HepG2 (cell line): ENCODE results near the gene AMPD2. TPM values are rescaled to one million over a fixed set of nuclear protein-coding genes. Genes with fewer than 3 reads are reported as not detected.
A peak's percentile ranks its signal among the peaks of the same experiment; 100 is the strongest.

Experiments used
- BHLHE40 ChIP-seq: IDR thresholded peaks from 2 replicates; pipeline ENCODE4 v1.6.1; 2011; ENCODE audit warnings: low read length, improper control_type of control experiment
- GPN1 ChIP-seq: sonication (generic); formaldehyde crosslinking; IDR thresholded peaks from 2 replicates; pipeline ENCODE4 v1.5.1; 2020; ENCODE audit warnings: missing genetic modification reagents, borderline replicate concordance
- ISL2 ChIP-seq: sonication (generic); formaldehyde crosslinking; IDR thresholded peaks from 2 replicates; pipeline ENCODE4 v1.5.0; 2020; ENCODE audit warnings: missing genetic modification reagents
- LCORL ChIP-seq, 2 experiments: fragments of 450-650 bp in 1 of 2; sonication (generic) in 1 of 2; formaldehyde crosslinking in 1 of 2; IDR thresholded peaks; 2 replicates each; pipeline versions ENCODE4 v1.5.0 to v1.6.1; 2017 to 2020; ENCODE audit warnings: antibody characterized with exemption in 1 of 2, missing genetic modification reagents in 1 of 2
- PATZ1 ChIP-seq: sonication (generic); formaldehyde crosslinking; IDR thresholded peaks from 2 replicates; pipeline ENCODE4 v1.4.0; 2020; ENCODE audit warnings: missing genetic modification reagents
- PITX1 ChIP-seq: sonication (generic); formaldehyde crosslinking; IDR thresholded peaks from 2 replicates; pipeline ENCODE4 v1.5.1; 2020; ENCODE audit warnings: mild to moderate bottlenecking, missing genetic modification reagents
- PRDM4 ChIP-seq: sonication (generic); formaldehyde crosslinking; IDR thresholded peaks from 2 replicates; pipeline ENCODE4 v1.9.0; 2021; ENCODE audit warnings: missing genetic modification reagents, borderline replicate concordance
- RARA ChIP-seq: IDR thresholded peaks from 2 replicates; pipeline ENCODE4 v1.6.1; 2016; ENCODE audit warnings: missing genetic modification reagents, missing compliant biosample characterization
- RERE ChIP-seq: IDR thresholded peaks from 2 replicates; pipeline ENCODE4 v1.6.1; 2016; ENCODE audit warnings: low read depth, missing genetic modification reagents, missing compliant biosample characterization
- RFXANK ChIP-seq: IDR thresholded peaks from 2 replicates; pipeline ENCODE4 v1.6.1; 2016
- RORA ChIP-seq: sonication (generic); formaldehyde crosslinking; IDR thresholded peaks from 2 replicates; pipeline ENCODE4 v1.5.0; 2020; ENCODE audit warnings: mild to moderate bottlenecking, missing genetic modification reagents, moderate library complexity
- SOX5 ChIP-seq: IDR thresholded peaks from 2 replicates; pipeline ENCODE4 v1.6.1; 2016; ENCODE audit warnings: borderline replicate concordance
- SOX6 ChIP-seq, 2 experiments: fragments of 450-650 bp in 1 of 2; sonication (generic) in 1 of 2; formaldehyde crosslinking in 1 of 2; IDR thresholded peaks; 2 replicates each; pipeline versions ENCODE4 v1.4.0 to v1.6.1; 2017 to 2020; ENCODE audit warnings: antibody characterized with exemption in 1 of 2, mild to moderate bottlenecking in 1 of 2, missing genetic modification reagents in 1 of 2
- TCF7 ChIP-seq: sonication (generic); IDR thresholded peaks from 2 replicates; pipeline ENCODE4 v1.6.1; 2016; ENCODE audit warnings: antibody characterized with exemption, low read depth
- ZBTB20 ChIP-seq: sonication (generic); formaldehyde crosslinking; IDR thresholded peaks from 2 replicates; pipeline ENCODE4 v1.8.1; 2023; ENCODE audit warnings: missing genetic modification reagents, low read depth, mild to moderate bottlenecking, borderline replicate concordance
- ZNF124 ChIP-seq: sonication (generic); formaldehyde crosslinking; IDR thresholded peaks from 2 replicates; pipeline ENCODE4 v1.4.0; 2020; ENCODE audit warnings: missing genetic modification reagents
- ZNF414 ChIP-seq: sonication (generic); formaldehyde crosslinking; IDR thresholded peaks from 2 replicates; pipeline ENCODE4 v1.5.0; 2020; ENCODE audit warnings: missing genetic modification reagents
- ZNF614 ChIP-seq: IDR thresholded peaks from 2 replicates; pipeline ENCODE4 v1.6.1; 2018; ENCODE audit warnings: missing biosample characterization, missing genetic modification reagents, inconsistent platforms, borderline replicate concordance
- ZNF75D ChIP-seq: sonication (generic); formaldehyde crosslinking; IDR thresholded peaks from 2 replicates; pipeline ENCODE4 v1.8.1; 2023; ENCODE audit warnings: missing genetic modification reagents, mild to moderate bottlenecking, borderline replicate concordance
- ZSCAN20 ChIP-seq: sonication (generic); formaldehyde crosslinking; IDR thresholded peaks from 2 replicates; pipeline ENCODE4 v1.4.0; 2020; ENCODE audit warnings: missing genetic modification reagents, mild to moderate bottlenecking, borderline replicate concordance
- polyA plus RNA-seq, 8 experiments: library from polyadenylated mRNA; depleted of rRNA in 3 of 8; stranded (reverse) in 7 of 8; unstranded in 1 of 8; fragments of >200 nt; fragmentation: Illumina TruSeq in 4 of 8; extraction: Trizol in 4 of 8; gene quantifications; 2 replicates each; pipeline versions ENCODE4 v1.2.1 to v1.2.3, GENCODE V29; 2011 to 2016; ENCODE audit warnings: low read depth in 4 of 8, missing spikeins in 1 of 8, mixed read lengths in 1 of 8; ENCODE audit not compliant: insufficient read depth in 1 of 8
- total RNA-seq, 5 experiments: library from RNA; depleted of rRNA; stranded (reverse); fragments of >200 nt; fragmentation: Illumina TruSeq; extraction: Trizol; gene quantifications; 2 replicates each; pipeline ENCODE4 v1.2.3, GENCODE V29; 2016; ENCODE audit warnings: low read depth in 1 of 5

The AMPD2 gene
- total and polyA plus RNA-seq, 2 of the 13 experiments (the other 11 are each of a cell fraction or from before 2014, with no cell fraction given), result 62.3 to 82.0 TPM

GRCh38 chr1:109586055-109586454 lies 33.6 kb upstream of the AMPD2 start (continued):
- 0 out of 2 replicates have a peak, but pooled peaks have one; percentile 18 for TF ChIP-seq PATZ1 (CRISPR knock-in tag)
- TF ChIP-seq ZNF614 (CRISPR knock-in tag), result peak; percentile 37; the same call in 1 of the 2 replicates
- no peak for TF ChIP-seq PRDM4
- peak; percentile 79 for TF ChIP-seq ISL2 (CRISPR knock-in tag)
- TF ChIP-seq ZNF414 (CRISPR knock-in tag), result no peak
- no peak for TF ChIP-seq LCORL (IDR thresholded peaks at IDR 0.05)
- TF ChIP-seq LCORL (CRISPR knock-in tag; IDR thresholded peaks at IDR 0.05), result peak; percentile 80
- TF ChIP-seq ZNF75D (CRISPR knock-in tag), result no peak
- 0 out of 2 replicates have a peak, but pooled peaks have one; percentile 17 for TF ChIP-seq RERE (CRISPR knock-in tag)
- TF ChIP-seq RFXANK (CRISPR knock-in tag), result no peak
- no peak for TF ChIP-seq GPN1 (CRISPR knock-in tag)
- TF ChIP-seq TCF7, result peak; percentile 50; the same call in 1 of the 2 replicates
- TF ChIP-seq ZNF124 (CRISPR knock-in tag), result peak; percentile 32; the same call in 1 of the 2 replicates
- TF ChIP-seq SOX6 (IDR thresholded peaks at IDR 0.05), result no peak
- peak; percentile 86 for TF ChIP-seq SOX6 (CRISPR knock-in tag; IDR thresholded peaks at IDR 0.05)
- TF ChIP-seq SOX5 (CRISPR knock-in tag), result peak; percentile 79; the same call in 1 of the 2 replicates
- TF ChIP-seq RARA, result peak; percentile 38; the same call in 1 of the 2 replicates
- 0 out of 2 replicates have a peak, but pooled peaks have one; percentile 47 for TF ChIP-seq ZSCAN20 (CRISPR knock-in tag)
- TF ChIP-seq BHLHE40, result no peak
- TF ChIP-seq PITX1 (CRISPR knock-in tag), result peak; percentile 56; the same call in 1 of the 2 replicates
- peak; percentile 63; the same call in 1 of the 2 replicates for TF ChIP-seq ZBTB20 (CRISPR knock-in tag)
- TF ChIP-seq RORA (CRISPR knock-in tag), result no peak
